ENCODE measurements around the gene TMEM52B.

TMEM52B gene

DNA sequence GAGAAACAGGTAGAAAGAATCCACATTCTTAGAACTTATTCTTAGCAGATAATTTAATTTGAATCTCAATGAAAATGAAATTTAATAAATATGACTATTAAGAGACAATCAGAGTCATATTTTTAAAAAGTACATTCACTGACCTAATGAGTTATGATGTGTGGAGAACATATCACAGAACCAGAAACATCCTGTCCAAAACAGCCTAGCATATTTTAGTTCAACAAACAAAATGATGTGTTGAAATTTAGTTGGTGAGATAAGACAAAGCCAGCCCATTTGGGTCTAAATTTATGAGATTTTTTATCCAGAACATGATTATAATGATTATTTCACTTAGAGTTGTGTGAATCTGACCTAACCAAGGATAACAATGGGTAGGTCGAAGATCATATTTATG lies 59.7 kb downstream of the TMEM52B start:
- no peak for DNase-seq (ENCODE audit: low read depth in 2 of 3, low spot score in 1 of 3)

DNA sequence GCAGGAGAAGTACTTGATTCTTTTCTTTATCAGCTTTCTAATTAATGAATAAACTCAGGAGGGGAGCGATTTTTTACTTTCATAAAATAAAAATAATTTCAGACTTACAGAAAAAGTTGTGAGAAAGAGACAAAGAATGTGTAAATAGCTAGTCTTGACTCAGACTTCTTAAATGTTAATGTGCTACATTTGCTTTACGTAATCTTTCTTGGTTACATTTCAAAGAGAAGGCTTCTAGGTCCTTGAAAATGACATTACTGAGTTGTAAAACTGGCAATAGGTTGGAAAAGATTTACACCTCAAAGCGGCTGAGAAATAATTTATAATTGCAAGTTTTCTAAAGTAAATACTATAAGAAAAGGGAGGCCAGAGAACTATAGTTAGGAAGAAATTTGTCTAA lies 62.5 kb downstream of the TMEM52B start:
- DNase-seq (ENCODE audit: low read depth in 2 of 3, low spot score in 1 of 3) = no peak

Measured in stimulated activated CD4-positive, alpha-beta T cell treated with anti-CD3 and anti-CD28 coated beads, Interleukin-12 subunit alpha, Interleukin-12 subunit beta, amount 100 ng/mL, for 48 hours (primary cell).